ENCODE measurements around the gene NAB2.

DNA sequence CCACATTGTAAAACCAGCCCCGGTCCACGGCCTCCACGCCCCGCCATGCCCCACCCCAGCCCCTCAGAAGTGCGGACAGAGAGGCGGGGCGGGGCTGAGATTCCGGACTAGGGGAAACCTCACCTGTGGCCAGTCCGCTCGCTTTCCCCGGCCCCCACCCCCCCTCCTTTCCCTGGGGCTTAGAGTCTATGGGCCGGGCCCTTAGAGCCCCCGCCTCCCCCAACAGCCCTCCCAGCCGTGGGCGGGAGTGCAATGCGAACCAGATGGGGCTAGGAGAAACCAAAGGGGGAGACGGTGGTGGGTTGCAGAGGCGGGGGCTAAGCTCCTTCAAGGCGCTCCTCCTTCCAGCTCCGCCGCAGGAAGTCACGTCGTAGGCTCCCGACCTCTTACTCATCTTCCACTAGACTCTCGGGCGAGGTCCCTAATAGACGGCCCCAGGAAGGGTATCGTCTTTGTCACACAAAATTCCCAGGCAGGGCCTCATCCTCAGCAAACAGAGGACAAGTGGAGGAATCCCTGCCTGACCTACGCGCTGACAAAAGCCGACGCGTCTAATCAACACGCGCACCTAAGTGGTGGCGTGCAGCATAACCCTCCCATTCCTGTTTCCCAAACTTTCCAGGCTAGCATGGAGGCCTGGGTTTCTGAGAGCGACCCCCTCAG, 1.1 kb upstream of the NAB2 start:
- no peak for TF ChIP-seq SREBF2 (IDR thresholded peaks at IDR 0.05)
- TF ChIP-seq, protein P1, sequence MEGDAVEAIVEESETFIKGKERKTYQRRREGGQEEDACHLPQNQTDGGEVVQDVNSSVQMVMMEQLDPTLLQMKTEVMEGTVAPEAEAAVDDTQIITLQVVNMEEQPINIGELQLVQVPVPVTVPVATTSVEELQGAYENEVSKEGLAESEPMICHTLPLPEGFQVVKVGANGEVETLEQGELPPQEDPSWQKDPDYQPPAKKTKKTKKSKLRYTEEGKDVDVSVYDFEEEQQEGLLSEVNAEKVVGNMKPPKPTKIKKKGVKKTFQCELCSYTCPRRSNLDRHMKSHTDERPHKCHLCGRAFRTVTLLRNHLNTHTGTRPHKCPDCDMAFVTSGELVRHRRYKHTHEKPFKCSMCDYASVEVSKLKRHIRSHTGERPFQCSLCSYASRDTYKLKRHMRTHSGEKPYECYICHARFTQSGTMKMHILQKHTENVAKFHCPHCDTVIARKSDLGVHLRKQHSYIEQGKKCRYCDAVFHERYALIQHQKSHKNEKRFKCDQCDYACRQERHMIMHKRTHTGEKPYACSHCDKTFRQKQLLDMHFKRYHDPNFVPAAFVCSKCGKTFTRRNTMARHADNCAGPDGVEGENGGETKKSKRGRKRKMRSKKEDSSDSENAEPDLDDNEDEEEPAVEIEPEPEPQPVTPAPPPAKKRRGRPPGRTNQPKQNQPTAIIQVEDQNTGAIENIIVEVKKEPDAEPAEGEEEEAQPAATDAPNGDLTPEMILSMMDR (IDR thresholded peaks at IDR 0.05): no peak
- peak; percentile 39 for TF ChIP-seq POLR2A (IDR thresholded peaks at IDR 0.05; ENCODE audit: low read length)
- no peak for TF ChIP-seq RAD21 (conservative IDR thresholded peaks at IDR 0.05 in 1 of 2, IDR thresholded peaks at IDR 0.05 in 1 of 2)

Data from A549 (cell line).